Measurements from ENCODE around the gene HEATR5B.

HEATR5B gene

GRCh38 chr2:37090019-37090477 is 5.9 kb upstream of the HEATR5B start:
- Histone ChIP-seq H3K9ac (ENCODE audit: low read length) (peak overlapping the region; percentile 25; the same call in 1 of the 2 replicates), H3K27ac (ENCODE audit: low read length) (peak overlapping the region; percentile 93), H3K4me1 (ENCODE audit: low read length) (peaks cover 41% of the 10 kb centered on the region), H3K9me3 (replicated peaks; ENCODE audit: insufficient read depth, low read length) (no peaks in the 10 kb centered on the region), H3F3A (ENCODE audit: insufficient read depth, low read length) (peaks cover 30% of the 10 kb centered on the region), H3K27me3 (replicated peaks; ENCODE audit: insufficient read depth, low read length) (no peaks in the 10 kb centered on the region), H3K4me3 (ENCODE audit: low read length) (no peak overlapping the region), H2AFZ (ENCODE audit: low read length) (no peak overlapping the region), H4K20me1 (ENCODE audit: insufficient read depth, low read length) (no peaks in the 10 kb centered on the region), H3K36me3 (replicated peaks; ENCODE audit: insufficient read depth, low read length) (peaks cover 12% of the 10 kb centered on the region), H3K4me2 (ENCODE audit: low read depth, low read length) (peak overlapping the region; percentile 64), H3K79me2 (ENCODE audit: low read length) (peaks cover 47% of the 10 kb centered on the region), H3K9me2 (replicated peaks; ENCODE audit: insufficient read depth, low read length) (no peaks in the 10 kb centered on the region)
- DNase-seq, result peak; percentile 93
- TF ChIP-seq CTCF (IDR thresholded peaks at IDR 0.05; ENCODE audit: low read length) (no peak), EZH2 (optimal IDR thresholded peaks at IDR 0.05; ENCODE audit: low read depth, low read length) (no peak), EZH2phosphoT487 (IDR thresholded peaks at IDR 0.05; ENCODE audit: low read length) (no peak)

- H3K4me1 ChIP-seq (ENCODE audit: low read length), result peaks cover 46% of the 10 kb centered on the region
- H3K9me3 ChIP-seq (replicated peaks; ENCODE audit: insufficient read depth, low read length), result no peaks in the 10 kb centered on the region
- peaks cover 24% of the 10 kb centered on the region for H3F3A ChIP-seq (ENCODE audit: insufficient read depth, low read length)
- peaks cover 75% of the 10 kb centered on the region for H3K79me2 ChIP-seq (ENCODE audit: low read length)
- no peaks in the 10 kb centered on the region; the same call in 1 of the 2 replicates for H3K36me3 ChIP-seq (replicated peaks; ENCODE audit: insufficient read depth, low read length)
- H3K9ac ChIP-seq (ENCODE audit: low read length), result no peak overlapping the region
- H3K4me3 ChIP-seq (ENCODE audit: low read length), result peak overlapping the region; percentile 96; the same call in 1 of the 2 replicates
- no peak overlapping the region for H2AFZ ChIP-seq (ENCODE audit: low read length)
- H3K9me2 ChIP-seq (replicated peaks; ENCODE audit: insufficient read depth, low read length), result no peaks in the 10 kb centered on the region
- no peak overlapping the region for H3K27ac ChIP-seq (ENCODE audit: low read length)
- no peaks in the 10 kb centered on the region for H4K20me1 ChIP-seq (ENCODE audit: insufficient read depth, low read length)
- peak overlapping the region; percentile 92; the same call in 1 of the 2 replicates for H3K4me2 ChIP-seq (ENCODE audit: low read depth, low read length)
- DNase-seq, result no peak
- no peaks in the 10 kb centered on the region for H3K27me3 ChIP-seq (replicated peaks; ENCODE audit: insufficient read depth, low read length)
- TF ChIP-seq EZH2 (optimal IDR thresholded peaks at IDR 0.05; ENCODE audit: low read depth, low read length) (no peak), EZH2phosphoT487 (IDR thresholded peaks at IDR 0.05; ENCODE audit: low read length) (no peak), CTCF (IDR thresholded peaks at IDR 0.05; ENCODE audit: low read length) (no peak)
Measured at GRCh38 chr2:37085731-37086147, 1.6 kb upstream of the HEATR5B start.

GRCh38 chr2:37084797-37085196 is 625 bp upstream of the HEATR5B start:
- peaks cover 48% of the 10 kb centered on the region for H3K4me1 ChIP-seq (ENCODE audit: low read length)
- DNase-seq, result no peak
- H3K9me3 ChIP-seq (replicated peaks; ENCODE audit: insufficient read depth, low read length), result no peaks in the 10 kb centered on the region
- no peak for TF ChIP-seq EZH2 (optimal IDR thresholded peaks at IDR 0.05; ENCODE audit: low read depth, low read length)
- no peak for TF ChIP-seq EZH2phosphoT487 (IDR thresholded peaks at IDR 0.05; ENCODE audit: low read length)
- TF ChIP-seq CTCF (IDR thresholded peaks at IDR 0.05; ENCODE audit: low read length), result no peak
- peak overlapping the region; percentile 79 for H3K9ac ChIP-seq (ENCODE audit: low read length)
- H3K27ac ChIP-seq (ENCODE audit: low read length), result peak overlapping the region; percentile 87; the same call in 1 of the 2 replicates
- H3K79me2 ChIP-seq (ENCODE audit: low read length), result peaks cover 84% of the 10 kb centered on the region
- no peaks in the 10 kb centered on the region; the same call in none of the 2 replicates for H3K36me3 ChIP-seq (replicated peaks; ENCODE audit: insufficient read depth, low read length)
- H3K4me3 ChIP-seq (ENCODE audit: low read length), result peak overlapping the region; percentile 96
- H3K9me2 ChIP-seq (replicated peaks; ENCODE audit: insufficient read depth, low read length), result no peaks in the 10 kb centered on the region
- no peaks in the 10 kb centered on the region for H3K27me3 ChIP-seq (replicated peaks; ENCODE audit: insufficient read depth, low read length)
- H4K20me1 ChIP-seq (ENCODE audit: insufficient read depth, low read length), result no peaks in the 10 kb centered on the region
- peaks cover 15% of the 10 kb centered on the region for H3F3A ChIP-seq (ENCODE audit: insufficient read depth, low read length)
- peak overlapping the region; percentile 92 for H3K4me2 ChIP-seq (ENCODE audit: low read depth, low read length)
- peak overlapping the region; percentile 87 for H2AFZ ChIP-seq (ENCODE audit: low read length)
